Esophagus muscularis mucosa (tissue), 3 donors: ENCODE data around the gene PDE6D.

ENCODE experiments used
- CTCF ChIP-seq, 3 experiments: fragments of 200-600 bp in 2 of 3; fragments of 450-650 bp in 1 of 3; sonication (generic) in 2 of 3; IDR thresholded peaks; one replicate each; pipeline ENCODE4 v1.5.1; 2017 to 2019; ENCODE audit warnings: antibody characterized with exemption in 3 of 3, mild to moderate bottlenecking in 2 of 3, moderate library complexity in 1 of 3
- EP300 ChIP-seq: sonication (generic); formaldehyde crosslinking; IDR thresholded peaks from one replicate; pipeline ENCODE4 v1.6.1; 2017; ENCODE audit warnings: antibody characterized with exemption

GRCh38 chr2:231710799-231711676, 70.0 kb downstream of the PDE6D start:
- TF ChIP-seq CTCF (IDR thresholded peaks at IDR 0.05): peak in 1 of 3 experiments; percentile 16
- TF ChIP-seq EP300: no peak
